ENCODE measurements around the gene TRPM6.

DNA sequence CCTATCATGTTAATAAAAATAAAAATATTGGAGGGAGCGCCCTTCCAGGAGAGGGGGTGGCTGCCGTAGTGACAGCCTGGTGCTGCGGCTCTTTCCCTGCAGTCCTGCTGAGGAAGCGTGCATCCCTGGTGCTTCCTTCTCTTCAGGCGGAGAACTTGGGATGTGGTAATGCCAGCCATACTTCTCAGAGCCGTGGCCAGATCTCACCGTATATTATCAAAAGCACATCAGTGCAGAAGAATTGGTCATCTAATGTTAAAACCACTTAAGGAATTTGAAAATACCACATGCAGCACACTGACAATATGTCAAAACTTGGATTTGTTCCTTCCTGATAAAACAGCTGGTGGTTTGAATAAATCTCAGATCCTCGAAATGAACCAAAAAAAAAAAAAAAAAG lies 47.3 kb upstream of the TRPM6 start:
- TF ChIP-seq, protein P1, sequence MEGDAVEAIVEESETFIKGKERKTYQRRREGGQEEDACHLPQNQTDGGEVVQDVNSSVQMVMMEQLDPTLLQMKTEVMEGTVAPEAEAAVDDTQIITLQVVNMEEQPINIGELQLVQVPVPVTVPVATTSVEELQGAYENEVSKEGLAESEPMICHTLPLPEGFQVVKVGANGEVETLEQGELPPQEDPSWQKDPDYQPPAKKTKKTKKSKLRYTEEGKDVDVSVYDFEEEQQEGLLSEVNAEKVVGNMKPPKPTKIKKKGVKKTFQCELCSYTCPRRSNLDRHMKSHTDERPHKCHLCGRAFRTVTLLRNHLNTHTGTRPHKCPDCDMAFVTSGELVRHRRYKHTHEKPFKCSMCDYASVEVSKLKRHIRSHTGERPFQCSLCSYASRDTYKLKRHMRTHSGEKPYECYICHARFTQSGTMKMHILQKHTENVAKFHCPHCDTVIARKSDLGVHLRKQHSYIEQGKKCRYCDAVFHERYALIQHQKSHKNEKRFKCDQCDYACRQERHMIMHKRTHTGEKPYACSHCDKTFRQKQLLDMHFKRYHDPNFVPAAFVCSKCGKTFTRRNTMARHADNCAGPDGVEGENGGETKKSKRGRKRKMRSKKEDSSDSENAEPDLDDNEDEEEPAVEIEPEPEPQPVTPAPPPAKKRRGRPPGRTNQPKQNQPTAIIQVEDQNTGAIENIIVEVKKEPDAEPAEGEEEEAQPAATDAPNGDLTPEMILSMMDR (conservative IDR thresholded peaks at IDR 0.05 in 1 of 2, IDR thresholded peaks at IDR 0.05 in 1 of 2; ENCODE audit: extremely low read depth in 1 of 2, insufficient read depth in 1 of 2, low read depth in 1 of 2, low read length in 2 of 2) = no peak
- TF ChIP-seq EZH2 (IDR thresholded peaks at IDR 0.05; ENCODE audit: borderline replicate concordance, low read length) = no peak

All from mammary epithelial cell (primary cell).